GM23338 (cell line): ENCODE results near the gene SDHAF3. TPM values are rescaled to one million over a fixed set of nuclear protein-coding genes. Genes with fewer than 3 reads are reported as not detected.
"Not testable (repeated sequence)": the region's sequence is repeated elsewhere in the genome, so short reads cannot be mapped to it uniquely, and the experiment has no call there.

Experiments used
- ATAC-seq: fragments of 200-7000 bp; cut with Tn5 transposase; 3 replicates; pipeline ENCODE4 v1.9.1; 2020
- DNase-seq: peaks from one replicate; pipeline ENCODE4 v3.0.0-alpha.2; 2015; ENCODE audit warnings: low spot score
- H2AFZ ChIP-seq: fragments of 200-600 bp; sonication (generic); 2 replicates; pipeline ENCODE4 v1.8.0; 2016; ENCODE audit warnings: antibody characterized with exemption, mild to moderate bottlenecking, moderate library complexity
- H3F3A ChIP-seq: fragments of 200-600 bp; sonication (generic); replicated peaks from 2 replicates; pipeline ENCODE4 v1.8.0; 2017; ENCODE audit warnings: antibody characterized with exemption, mixed run types, low read depth
- H3K27ac ChIP-seq: fragments of 200-600 bp; sonication (generic); 2 replicates; pipeline ENCODE4 v1.6.1; 2016; ENCODE audit warnings: low read depth
- H3K27me3 ChIP-seq: fragments of 200-600 bp; sonication (generic); 2 replicates; pipeline ENCODE4 v1.8.0; 2016; ENCODE audit warnings: mild to moderate bottlenecking, mixed run types, moderate library complexity; ENCODE audit not compliant: insufficient read depth
- H3K36me3 ChIP-seq: fragments of 200-600 bp; sonication (generic); 2 replicates; pipeline ENCODE4 v1.8.0; 2016; ENCODE audit warnings: mild to moderate bottlenecking; ENCODE audit not compliant: insufficient read depth
- H3K4me1 ChIP-seq: fragments of 200-600 bp; sonication (generic); 2 replicates; pipeline ENCODE4 v1.8.0; 2016; ENCODE audit warnings: mild to moderate bottlenecking, moderate library complexity; ENCODE audit not compliant: insufficient read depth
- H3K4me2 ChIP-seq: fragments of 200-600 bp; sonication (generic); 2 replicates; pipeline ENCODE4 v1.7.1; 2017; ENCODE audit warnings: mixed run types
- H3K4me3 ChIP-seq: fragments of 200-600 bp; sonication (generic); 2 replicates; pipeline ENCODE4 v1.6.1; 2016; ENCODE audit warnings: mixed run types
- H3K79me2 ChIP-seq: fragments of 200-600 bp; sonication (generic); replicated peaks from 2 replicates; pipeline ENCODE4 v1.8.0; 2017; ENCODE audit warnings: mild to moderate bottlenecking; ENCODE audit not compliant: insufficient read depth
- H3K9me2 ChIP-seq: fragments of 200-600 bp; sonication (generic); 2 replicates; pipeline ENCODE4 v1.8.0; 2017; ENCODE audit not compliant: insufficient read depth
- H4K20me1 ChIP-seq: fragments of 200-600 bp; sonication (generic); replicated peaks from 2 replicates; pipeline ENCODE4 v1.8.0; 2017; ENCODE audit warnings: mild to moderate bottlenecking; ENCODE audit not compliant: insufficient read depth
- H3K27ac Mint-ChIP-seq: 2 replicates; pipeline ENCODE4 v1.8.0; 2020; ENCODE audit warnings: inconsistent platforms, mild to moderate bottlenecking, moderate library complexity, mixed read lengths
- H3K27me3 Mint-ChIP-seq: 3 replicates; pipeline ENCODE4 v1.8.0; 2022; ENCODE audit warnings: low read depth, mild to moderate bottlenecking, moderate library complexity, mixed read lengths, inconsistent platforms; ENCODE audit not compliant: insufficient read depth, poor library complexity
- H3K36me3 Mint-ChIP-seq: 3 replicates; pipeline ENCODE4 v1.8.0; 2021; ENCODE audit warnings: low read depth, mild to moderate bottlenecking, inconsistent platforms, moderate library complexity, mixed read lengths
- H3K4me1 Mint-ChIP-seq: 3 replicates; pipeline ENCODE4 v1.8.0; 2020; ENCODE audit warnings: mild to moderate bottlenecking, inconsistent platforms, mixed read lengths
- H3K4me3 Mint-ChIP-seq: 3 replicates; pipeline ENCODE4 v1.8.0; 2021; ENCODE audit warnings: moderate library complexity, mild to moderate bottlenecking, inconsistent platforms, mixed read lengths
- H3K9me3 Mint-ChIP-seq: 3 replicates; pipeline ENCODE4 v1.8.0; 2020; ENCODE audit warnings: moderate library complexity, mild to moderate bottlenecking, inconsistent platforms, mixed read lengths
- CREB1 ChIP-seq: fragments of 250-450 bp; sonication (Bioruptor Pico); IDR thresholded peaks from 2 replicates; pipeline ENCODE4 v1.5.0; 2020; ENCODE audit warnings: low read depth, mild to moderate bottlenecking, moderate library complexity
- CTCF ChIP-seq, 2 experiments: fragments of 200-600 bp in 1 of 2; sonication (generic) in 1 of 2; conservative IDR thresholded peaks; 2 replicates each; pipeline versions ENCODE4 v1.5.1 to v1.6.1; 2016 to 2017; ENCODE audit warnings: antibody characterized with exemption in 2 of 2, low read depth in 2 of 2, mild to moderate bottlenecking in 2 of 2, moderate library complexity in 1 of 2
- ETS1 ChIP-seq: IDR thresholded peaks from 2 replicates; pipeline ENCODE4 v1.6.1; 2016; ENCODE audit warnings: antibody characterized with exemption
- EZH2phosphoT487 ChIP-seq: fragments of 200-600 bp; sonication (generic); IDR thresholded peaks from one replicate; pipeline ENCODE4 v1.8.1; 2018; ENCODE audit warnings: antibody characterized with exemption; ENCODE audit not compliant: unreplicated experiment
- JUNB ChIP-seq: IDR thresholded peaks from one replicate; pipeline ENCODE4 v1.6.1; 2016; ENCODE audit warnings: antibody characterized with exemption; ENCODE audit not compliant: unreplicated experiment
- REST ChIP-seq: IDR thresholded peaks from one replicate; pipeline ENCODE4 v1.6.1; 2018; ENCODE audit warnings: antibody characterized with exemption; ENCODE audit not compliant: unreplicated experiment
- STAT1 ChIP-seq: IDR thresholded peaks from one replicate; pipeline ENCODE4 v1.6.1; 2016; ENCODE audit warnings: antibody characterized with exemption; ENCODE audit not compliant: unreplicated experiment
- ZNF114 ChIP-seq: fragments of 250-450 bp; sonication (Bioruptor Pico); IDR thresholded peaks from 2 replicates; pipeline ENCODE4 v1.5.0; 2020; ENCODE audit warnings: mild to moderate bottlenecking, moderate library complexity
- ZNF462 ChIP-seq: fragments of 250-450 bp; sonication (Bioruptor Pico); IDR thresholded peaks from 2 replicates; pipeline ENCODE4 v1.5.0; 2020; ENCODE audit warnings: mild to moderate bottlenecking, moderate library complexity
- polyA plus RNA-seq: library from polyadenylated mRNA; unstranded; fragments of >200 nt; fragmentation: Nextera tagmentation; extraction: Ambion mirVana; gene quantifications from 2 replicates; pipeline ENCODE4 v1.2.1, GENCODE V29; 2016
- total RNA-seq: library from RNA; depleted of rRNA; stranded (reverse); fragments of >200 nt; shearing (Covaris generic); gene quantifications from 2 replicates; pipeline ENCODE4 v1.2.3, GENCODE V29; 2014

Gene SDHAF3
- total and polyA plus RNA-seq, 2 experiments from 2014 or later: 35.5 to 123 TPM

GRCh38 chr7:97072025-97072424, 45.5 kb upstream of the SDHAF3 start:
- H3K4me3 Mint-ChIP-seq, H3K79me2 ChIP-seq, H3K9me2 ChIP-seq, H3K4me1 ChIP-seq, H3K36me3 ChIP-seq, DNase-seq, H3K27ac ChIP-seq, H4K20me1 ChIP-seq, H3K27me3 ChIP-seq, H3K4me1 Mint-ChIP-seq, H2AFZ ChIP-seq, H3K4me3 ChIP-seq, H3K4me2 ChIP-seq, H3K27ac Mint-ChIP-seq, ATAC-seq, H3F3A ChIP-seq: not testable (repeated sequence)
- Mint-ChIP-seq H3K27me3 (peaks cover 11% of the 10 kb centered on the region), H3K36me3 (peaks cover 30% of the 10 kb centered on the region), H3K9me3 (peaks cover 37% of the 10 kb centered on the region; the same call in 2 of the 3 replicates)

- ATAC-seq: no peak
- no peak overlapping the region for H3K27ac Mint-ChIP-seq
- no peak overlapping the region for H3K4me3 Mint-ChIP-seq
Measured at GRCh38 chr7:97075928-97076327, 41.6 kb upstream of the SDHAF3 start.

More at GRCh38 chr7:97075928-97076327, 41.6 kb upstream of the SDHAF3 start:
- Histone ChIP-seq H4K20me1 (no peaks in the 10 kb centered on the region), H2AFZ (no peak overlapping the region), H3K4me3 (no peak overlapping the region), H3K27ac (no peak overlapping the region), H3K79me2 (no peaks in the 10 kb centered on the region), H3K9me2 (peaks cover 8% of the 10 kb centered on the region), H3F3A (no peaks in the 10 kb centered on the region), H3K27me3 (no peaks in the 10 kb centered on the region), H3K36me3 (no peaks in the 10 kb centered on the region), H3K4me1 (0 out of 2 replicates have a peak, but pooled peaks cover 6% of the 10 kb centered on the region), H3K4me2 (no peak overlapping the region)
- TF ChIP-seq EZH2phosphoT487: no peak
- no peak for TF ChIP-seq ZNF462 (CRISPR knock-in tag)
- no peak for TF ChIP-seq CREB1
- no peak for TF ChIP-seq CTCF (conservative IDR thresholded peaks at IDR 0.05; ENCODE audit: low read depth in 2 of 2)
- no peak for TF ChIP-seq REST
- no peak for TF ChIP-seq ZNF114
- no peak for TF ChIP-seq ETS1
- TF ChIP-seq STAT1: no peak
- no peak for TF ChIP-seq JUNB
- DNase-seq: peak; percentile 14
- Mint-ChIP-seq H3K36me3 (peaks cover 30% of the 10 kb centered on the region), H3K4me1 (peaks cover 8% of the 10 kb centered on the region; the same call in 1 of the 3 replicates), H3K9me3 (peaks cover 37% of the 10 kb centered on the region; the same call in 2 of the 3 replicates), H3K27me3 (peaks cover 9% of the 10 kb centered on the region)
